Measurements from ENCODE around the gene GNAS.

GNAS gene

DNA sequence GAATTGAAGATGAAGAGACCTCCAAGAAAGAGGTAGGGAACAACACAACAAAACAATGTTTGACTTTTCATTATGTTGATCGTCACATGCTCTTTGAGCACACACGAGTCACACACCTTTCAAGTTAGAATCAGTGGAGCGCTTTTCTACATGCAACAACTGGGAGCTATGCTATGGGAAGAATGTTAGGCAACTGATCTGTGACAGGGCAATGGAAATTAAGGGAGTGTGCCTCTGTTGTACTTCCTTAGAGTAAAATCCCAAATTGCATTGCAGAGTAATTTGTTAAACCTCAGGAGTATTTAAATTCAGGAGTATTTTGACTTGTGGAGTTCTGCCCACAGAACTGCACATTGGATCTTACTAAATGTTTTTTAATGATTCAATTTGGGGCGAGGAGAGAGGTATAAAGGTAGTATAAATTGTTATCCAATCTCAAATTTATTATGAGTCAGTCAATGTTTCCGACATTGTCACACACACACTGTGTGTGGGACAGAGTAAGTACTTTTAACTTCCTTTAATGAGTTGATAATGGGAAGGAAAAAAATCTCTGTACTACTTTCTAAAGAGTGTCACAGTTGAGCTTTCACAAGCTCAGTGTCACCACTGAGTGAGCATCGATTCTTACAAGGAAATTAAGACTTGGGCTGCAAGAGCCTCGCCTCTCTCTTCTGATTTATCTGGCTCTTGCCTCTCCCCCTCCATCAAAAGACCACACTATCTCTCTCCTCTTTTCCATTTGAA is 10.7 kb downstream of the GNAS start:
- DNase-seq (ENCODE audit: low read depth) = no peak
- no peak overlapping the region for H3K4me3 ChIP-seq (ENCODE audit: control insufficient read depth, low read depth, low read length)
- TF ChIP-seq, protein P1, sequence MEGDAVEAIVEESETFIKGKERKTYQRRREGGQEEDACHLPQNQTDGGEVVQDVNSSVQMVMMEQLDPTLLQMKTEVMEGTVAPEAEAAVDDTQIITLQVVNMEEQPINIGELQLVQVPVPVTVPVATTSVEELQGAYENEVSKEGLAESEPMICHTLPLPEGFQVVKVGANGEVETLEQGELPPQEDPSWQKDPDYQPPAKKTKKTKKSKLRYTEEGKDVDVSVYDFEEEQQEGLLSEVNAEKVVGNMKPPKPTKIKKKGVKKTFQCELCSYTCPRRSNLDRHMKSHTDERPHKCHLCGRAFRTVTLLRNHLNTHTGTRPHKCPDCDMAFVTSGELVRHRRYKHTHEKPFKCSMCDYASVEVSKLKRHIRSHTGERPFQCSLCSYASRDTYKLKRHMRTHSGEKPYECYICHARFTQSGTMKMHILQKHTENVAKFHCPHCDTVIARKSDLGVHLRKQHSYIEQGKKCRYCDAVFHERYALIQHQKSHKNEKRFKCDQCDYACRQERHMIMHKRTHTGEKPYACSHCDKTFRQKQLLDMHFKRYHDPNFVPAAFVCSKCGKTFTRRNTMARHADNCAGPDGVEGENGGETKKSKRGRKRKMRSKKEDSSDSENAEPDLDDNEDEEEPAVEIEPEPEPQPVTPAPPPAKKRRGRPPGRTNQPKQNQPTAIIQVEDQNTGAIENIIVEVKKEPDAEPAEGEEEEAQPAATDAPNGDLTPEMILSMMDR (conservative IDR thresholded peaks at IDR 0.05; ENCODE audit: control insufficient read depth, insufficient read depth, low read depth, low read length) = no peak

- no peak overlapping the region for H3K4me3 ChIP-seq (ENCODE audit: control insufficient read depth, low read depth, low read length)
- no peak for DNase-seq (ENCODE audit: low read depth)
- TF ChIP-seq, protein P1 (conservative IDR thresholded peaks at IDR 0.05; ENCODE audit: control insufficient read depth, insufficient read depth, low read depth, low read length) = peak; percentile 17
These were observed 11.8 kb downstream of the GNAS start for GRCh38 chr20:58864346-58864745.

GRCh38 chr20:58865843-58866242 is 13.3 kb downstream of the GNAS start:
- no peak for DNase-seq (ENCODE audit: low read depth)
- no peak overlapping the region for H3K4me3 ChIP-seq (ENCODE audit: control insufficient read depth, low read depth, low read length)
- TF ChIP-seq, protein P1 (conservative IDR thresholded peaks at IDR 0.05; ENCODE audit: control insufficient read depth, insufficient read depth, low read depth, low read length) = no peak

GRCh38 chr20:58867211-58867610 is 14.7 kb downstream of the GNAS start:
- peak; percentile 85 for DNase-seq (ENCODE audit: low read depth)

DNA sequence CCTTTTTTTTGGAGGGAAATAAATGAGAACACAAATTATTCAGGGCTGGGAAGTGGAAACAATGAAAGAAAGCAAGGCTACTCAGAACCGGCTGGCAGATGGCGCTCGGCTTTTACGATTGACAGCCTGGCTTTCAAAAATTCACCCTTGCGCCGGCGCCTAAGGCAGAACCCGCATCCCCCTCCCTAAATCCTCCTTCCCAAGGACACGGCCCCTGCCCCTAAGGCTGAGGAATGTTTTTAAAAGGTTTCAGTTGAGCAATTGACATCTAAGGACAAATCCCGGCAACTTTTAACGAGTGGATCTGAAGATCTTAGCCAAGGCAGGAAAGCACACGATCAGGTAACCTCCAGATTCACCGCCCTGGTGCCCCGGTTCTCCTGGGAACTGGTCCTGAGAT is 16.3 kb downstream of the GNAS start:
- TF ChIP-seq, protein P1 (conservative IDR thresholded peaks at IDR 0.05; ENCODE audit: control insufficient read depth, insufficient read depth, low read depth, low read length) = no peak
- no peak overlapping the region for H3K4me3 ChIP-seq (ENCODE audit: control insufficient read depth, low read depth, low read length)
- DNase-seq (ENCODE audit: low read depth) = no peak

More at GRCh38 chr20:58867211-58867610, 14.7 kb downstream of the GNAS start:
- no peak overlapping the region for H3K4me3 ChIP-seq (ENCODE audit: control insufficient read depth, low read depth, low read length)
- TF ChIP-seq, protein P1 (conservative IDR thresholded peaks at IDR 0.05; ENCODE audit: control insufficient read depth, insufficient read depth, low read depth, low read length) = no peak

GRCh38 chr20:58869662-58870227 is 17.2 kb downstream of the GNAS start:
- no peak for DNase-seq (ENCODE audit: low read depth)
- no peak overlapping the region for H3K4me3 ChIP-seq (ENCODE audit: control insufficient read depth, low read depth, low read length)
- TF ChIP-seq, protein P1 (conservative IDR thresholded peaks at IDR 0.05; ENCODE audit: control insufficient read depth, insufficient read depth, low read depth, low read length) = no peak
